ENCODE measurements around the gene SOX15.
"Not testable (repeated sequence)": the region's sequence is repeated elsewhere in the genome, so short reads cannot be mapped to it uniquely, and the experiment has no call there.

The SOX15 gene

GRCh38 chr17:7610641-7611040 lies 20.7 kb upstream of the SOX15 start:
- no peak for TF ChIP-seq CTCF (IDR thresholded peaks at IDR 0.05; ENCODE audit: borderline replicate concordance, insufficient read depth, low read depth, low read length)
- no peak overlapping the region for H3K4me3 ChIP-seq (ENCODE audit: low read depth, low read length)

GRCh38 chr17:7606280-7606679 lies 16.4 kb upstream of the SOX15 start:
- no peak for TF ChIP-seq CTCF (IDR thresholded peaks at IDR 0.05; ENCODE audit: borderline replicate concordance, insufficient read depth, low read depth, low read length)
- H3K4me3 ChIP-seq (ENCODE audit: low read depth, low read length), result no peak overlapping the region

- H3K4me3 ChIP-seq (ENCODE audit: low read depth, low read length), result not testable (repeated sequence)
Measured at GRCh38 chr17:7597561-7597960, 7.7 kb upstream of the SOX15 start.

- no peak for TF ChIP-seq CTCF (IDR thresholded peaks at IDR 0.05; ENCODE audit: borderline replicate concordance, insufficient read depth, low read depth, low read length)
Measured at GRCh38 chr17:7593296-7593695, 3.4 kb upstream of the SOX15 start.

GRCh38 chr17:7592422-7593021 lies 2.6 kb upstream of the SOX15 start:
- TF ChIP-seq CTCF (IDR thresholded peaks at IDR 0.05; ENCODE audit: borderline replicate concordance, insufficient read depth, low read depth, low read length), result no peak
- H3K4me3 ChIP-seq (ENCODE audit: low read depth, low read length), result no peak overlapping the region

More at GRCh38 chr17:7593296-7593695, 3.4 kb upstream of the SOX15 start:
- no peak overlapping the region for H3K4me3 ChIP-seq (ENCODE audit: low read depth, low read length)

- TF ChIP-seq CTCF (IDR thresholded peaks at IDR 0.05; ENCODE audit: borderline replicate concordance, insufficient read depth, low read depth, low read length), result no peak
- no peak overlapping the region for H3K4me3 ChIP-seq (ENCODE audit: low read depth, low read length)
Measured at GRCh38 chr17:7591596-7591995, 1.7 kb upstream of the SOX15 start.

- H3K4me3 ChIP-seq (ENCODE audit: low read depth, low read length), result no peak overlapping the region
Measured at GRCh38 chr17:7590743-7591142, 849 bp upstream of the SOX15 start.

More at GRCh38 chr17:7590743-7591142, 849 bp upstream of the SOX15 start:
- no peak for TF ChIP-seq CTCF (IDR thresholded peaks at IDR 0.05; ENCODE audit: borderline replicate concordance, insufficient read depth, low read depth, low read length)

Measured in GM12875 (cell line).